DMS53 (cell line): ENCODE data around the gene FBRSL1.

Experiments
- DNase-seq: peaks from one replicate; lab custom pipeline; 2025; lab: John Stamatoyannopoulos, UW

Gene FBRSL1

GRCh38 chr12:132496710-132497109, 6.8 kb downstream of the FBRSL1 start:
- DNase-seq = no peak

GRCh38 chr12:132497514-132498405, 7.8 kb downstream of the FBRSL1 start:
- DNase-seq = no peak

DNA sequence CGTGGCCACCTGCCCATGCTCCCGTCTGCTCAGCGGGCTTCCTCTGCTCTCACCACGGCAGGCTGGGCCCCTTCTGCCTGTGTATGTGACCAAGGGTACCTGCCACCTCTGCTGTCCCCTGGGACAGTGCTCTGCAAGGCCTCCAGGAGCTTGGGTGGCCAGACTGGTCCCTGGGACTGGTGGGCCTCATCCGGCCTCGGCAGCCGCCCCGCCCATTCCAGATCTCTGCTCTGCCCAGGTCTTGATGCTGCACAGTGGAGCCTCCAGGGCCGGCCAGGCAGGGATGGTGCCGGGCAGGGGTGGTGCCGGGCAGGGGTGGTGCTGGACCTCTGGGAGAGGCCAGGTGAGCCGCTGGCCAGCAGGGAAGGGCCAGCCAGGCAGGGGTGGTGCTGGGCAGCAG, 9.0 kb downstream of the FBRSL1 start:
- DNase-seq = no peak

GRCh38 chr12:132500142-132500855, 10.3 kb downstream of the FBRSL1 start:
- no peak for DNase-seq

DNA sequence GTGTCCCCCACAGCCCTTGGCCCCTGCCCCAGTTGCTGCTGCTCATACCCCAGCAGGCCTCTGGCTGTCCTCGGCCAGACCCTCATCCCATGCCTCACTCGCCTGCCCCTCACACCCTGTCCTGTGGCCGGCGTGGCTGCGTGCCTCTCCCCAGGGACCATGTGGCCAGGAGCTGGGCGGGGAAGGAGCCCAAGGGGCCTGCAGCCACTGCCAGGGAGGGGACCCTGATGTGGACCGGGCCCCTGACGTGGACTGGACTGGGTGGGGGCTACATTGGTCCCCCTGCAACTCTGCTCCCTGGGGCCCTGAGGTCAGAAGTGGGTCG, 10.9 kb downstream of the FBRSL1 start:
- DNase-seq = no peak

DNA sequence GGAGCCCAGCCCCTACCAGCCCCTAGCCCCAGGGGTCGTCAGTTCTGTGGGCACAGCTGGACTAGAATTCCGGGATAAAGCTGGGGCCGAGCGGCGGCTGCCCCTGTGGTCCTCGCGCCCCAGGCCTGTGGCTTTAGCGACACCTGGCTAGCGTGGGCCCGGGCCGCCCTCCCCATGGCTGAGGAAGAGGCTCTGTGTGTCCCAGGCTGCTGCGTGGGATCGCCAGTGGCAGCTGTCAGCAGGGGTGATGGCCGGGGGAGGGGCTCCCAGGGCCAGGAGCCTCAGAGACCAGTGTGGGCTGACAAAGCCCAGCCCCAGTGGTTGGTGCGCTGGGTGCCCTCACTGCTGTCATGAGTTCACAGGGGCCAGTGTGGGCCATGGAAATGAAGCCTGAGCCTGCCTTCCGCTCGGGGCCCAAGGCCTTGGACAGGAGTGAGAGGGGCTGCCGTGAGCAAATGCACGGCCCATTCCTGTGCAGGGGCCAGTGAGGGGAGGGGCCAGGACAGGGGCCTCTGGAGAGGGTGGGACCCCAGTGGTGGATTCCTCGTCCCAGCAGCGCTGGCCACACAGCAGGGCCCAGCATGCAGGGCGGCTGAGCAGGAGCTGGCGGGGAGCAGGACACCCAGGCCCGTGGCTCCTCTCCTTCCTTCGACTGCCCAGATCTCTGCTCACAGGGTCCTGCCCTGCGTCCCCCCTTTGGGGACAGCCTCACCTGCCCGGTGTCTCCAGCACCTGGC, 11.4 kb downstream of the FBRSL1 start:
- DNase-seq = no peak

DNA sequence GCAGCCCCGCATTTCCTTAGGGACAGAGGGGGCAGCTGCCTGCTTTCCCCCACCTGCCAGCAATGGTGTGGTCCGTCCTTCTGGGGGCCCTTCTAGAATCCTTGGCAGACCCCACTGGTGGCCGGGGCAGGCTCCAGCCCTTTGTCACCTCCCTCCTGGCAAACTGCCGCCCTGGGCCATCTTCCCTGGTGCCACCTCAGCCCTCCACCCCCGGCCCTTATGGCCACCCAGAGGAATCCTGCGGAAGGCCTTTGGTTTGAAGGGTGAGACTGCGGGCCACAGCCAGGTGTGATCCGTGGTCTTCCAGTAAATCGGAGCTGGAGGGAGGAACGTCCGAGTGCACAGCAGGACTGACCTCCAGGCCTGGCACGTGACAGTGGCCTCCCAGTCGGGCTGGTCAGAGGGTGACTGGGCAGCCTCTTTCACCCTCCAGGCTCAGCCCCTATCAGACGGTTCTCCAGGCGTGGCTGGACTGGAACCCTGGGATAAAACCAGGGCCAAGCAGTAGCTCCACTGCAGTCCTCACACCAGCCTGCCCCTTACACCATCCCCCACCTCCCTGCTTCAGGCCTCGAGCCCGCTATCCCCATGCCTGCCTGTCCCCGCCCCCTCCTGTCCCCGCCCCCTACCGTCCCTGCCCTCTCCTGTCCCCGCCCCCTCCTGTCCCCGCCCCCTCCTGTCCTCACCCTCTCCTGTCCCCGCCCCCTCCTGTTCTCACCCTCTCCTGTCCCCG, 12.4 kb downstream of the FBRSL1 start:
- DNase-seq = no peak

- no peak for DNase-seq
These were observed 12.9 kb downstream of the FBRSL1 start for GRCh38 chr12:132502882-132503193.

- no peak for DNase-seq
These were observed 13.8 kb downstream of the FBRSL1 start for GRCh38 chr12:132503618-132504204.

DNA sequence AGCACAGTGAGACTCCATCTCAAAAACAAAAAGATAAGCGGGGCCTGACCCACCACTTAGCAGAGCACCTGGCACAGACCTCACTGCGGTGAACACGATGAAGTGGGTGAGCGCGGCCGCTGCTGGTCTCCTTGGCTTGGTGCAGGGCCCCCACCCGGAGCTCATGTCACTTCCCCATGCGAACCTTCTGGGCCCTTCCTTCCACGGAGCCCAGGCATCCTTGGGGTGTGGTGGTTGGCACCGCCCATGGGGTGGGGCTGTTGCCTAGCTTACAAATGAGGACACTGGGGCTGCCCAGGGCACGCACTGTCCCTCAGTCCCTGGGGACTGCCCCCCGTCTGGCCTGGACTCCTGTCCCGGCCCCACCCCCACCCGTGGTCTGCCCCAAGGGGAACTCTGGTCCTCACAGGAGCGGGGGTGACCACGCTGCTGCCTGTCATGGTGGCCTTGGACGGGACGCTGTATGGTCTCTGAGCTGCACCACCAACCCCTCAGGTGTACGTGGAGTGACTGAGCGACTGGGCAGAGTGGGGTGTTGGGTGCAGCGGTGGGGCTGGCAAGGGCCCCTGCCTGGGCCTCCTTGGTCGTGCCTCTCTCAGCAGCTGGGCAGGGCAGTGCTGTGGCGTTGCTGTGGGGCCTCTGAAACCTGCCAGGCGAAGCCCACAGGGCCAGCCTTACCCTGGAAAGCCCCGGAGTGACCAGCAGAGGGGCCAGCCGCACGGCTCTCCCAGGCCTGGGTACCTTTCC, 15.3 kb downstream of the FBRSL1 start:
- no peak for DNase-seq

DNA sequence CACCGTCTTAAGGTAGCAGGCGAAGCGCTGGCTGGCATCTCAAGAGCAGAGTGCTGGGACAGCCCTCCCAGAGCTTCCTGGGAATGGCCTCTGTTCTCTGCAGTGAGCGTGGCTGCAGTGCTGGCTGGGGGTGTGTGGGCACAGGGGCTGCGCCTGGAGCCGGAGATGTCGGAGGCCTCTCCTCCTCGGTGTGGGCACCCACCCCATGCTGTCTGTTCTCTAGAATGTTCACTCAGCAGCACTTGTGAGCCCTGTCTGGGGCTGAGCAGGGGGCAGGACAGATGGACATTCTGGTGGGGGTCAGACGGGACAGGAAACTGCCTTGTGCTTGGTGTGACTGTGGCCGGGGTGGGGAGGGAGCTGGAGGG, 15.9 kb downstream of the FBRSL1 start:
- DNase-seq = no peak

GRCh38 chr12:132506328-132507160, 16.6 kb downstream of the FBRSL1 start:
- DNase-seq = no peak

- DNase-seq = no peak
These were observed 17.2 kb downstream of the FBRSL1 start for GRCh38 chr12:132507161-132507538.

DNA sequence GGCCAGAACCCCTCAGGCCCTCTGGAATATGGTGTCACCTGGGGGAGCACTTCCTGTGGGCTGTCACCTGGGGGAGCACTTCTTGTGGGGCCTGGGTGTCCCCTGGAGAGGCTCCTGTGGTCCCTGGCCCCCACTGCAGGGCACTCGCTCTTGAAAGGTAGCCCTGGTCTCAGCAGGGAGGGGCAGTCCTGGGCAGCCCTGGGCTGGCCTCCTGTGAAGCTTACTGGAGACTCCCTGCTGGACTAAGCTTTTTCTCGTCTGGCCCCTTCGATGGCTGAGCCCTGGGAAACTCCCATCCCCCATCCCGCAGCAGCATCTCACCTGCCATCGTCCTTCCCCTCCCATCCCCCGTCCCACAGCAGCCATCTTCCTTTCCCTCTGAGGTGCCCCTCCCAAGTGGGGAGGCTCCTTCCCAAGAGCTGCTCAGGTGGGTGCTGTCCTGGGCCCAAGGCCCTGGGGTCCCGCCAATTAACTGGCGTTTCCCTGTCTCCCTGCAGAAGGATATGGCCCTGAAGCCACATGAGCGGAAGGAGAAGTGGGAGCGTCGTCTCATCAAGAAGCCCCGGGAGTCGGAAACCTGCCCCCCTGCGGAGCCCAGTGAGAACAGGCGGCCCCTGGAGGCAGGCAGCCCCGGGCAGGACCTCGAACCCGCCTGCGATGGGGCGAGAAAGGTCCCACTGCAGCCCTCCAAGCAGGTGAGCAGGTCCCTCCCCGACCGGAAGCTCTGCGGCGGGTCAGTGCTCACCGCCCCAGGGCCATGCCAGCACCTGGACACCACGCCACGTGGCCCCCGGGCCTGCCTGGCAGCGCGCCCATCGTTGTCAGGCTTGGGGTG, 17.9 kb downstream of the FBRSL1 start:
- DNase-seq = no peak

DNA sequence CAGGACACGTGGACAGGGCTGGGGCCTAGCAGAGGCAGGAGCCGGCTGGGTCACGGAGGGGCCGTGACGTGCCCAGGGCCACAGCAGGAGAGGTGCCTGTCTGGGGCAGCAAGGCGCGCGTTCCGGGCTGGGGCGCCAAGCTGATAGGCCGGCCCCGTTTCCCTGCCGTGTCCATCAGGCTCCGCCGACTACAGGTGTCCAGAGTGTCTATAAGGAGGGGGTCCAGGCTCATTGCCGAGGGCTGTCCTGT, 18.5 kb downstream of the FBRSL1 start:
- DNase-seq = no peak

GRCh38 chr12:132508860-132509732, 19.1 kb downstream of the FBRSL1 start:
- DNase-seq = peak; percentile 16

- DNase-seq = no peak
These were observed 20.3 kb downstream of the FBRSL1 start for GRCh38 chr12:132510111-132510724.

DNA sequence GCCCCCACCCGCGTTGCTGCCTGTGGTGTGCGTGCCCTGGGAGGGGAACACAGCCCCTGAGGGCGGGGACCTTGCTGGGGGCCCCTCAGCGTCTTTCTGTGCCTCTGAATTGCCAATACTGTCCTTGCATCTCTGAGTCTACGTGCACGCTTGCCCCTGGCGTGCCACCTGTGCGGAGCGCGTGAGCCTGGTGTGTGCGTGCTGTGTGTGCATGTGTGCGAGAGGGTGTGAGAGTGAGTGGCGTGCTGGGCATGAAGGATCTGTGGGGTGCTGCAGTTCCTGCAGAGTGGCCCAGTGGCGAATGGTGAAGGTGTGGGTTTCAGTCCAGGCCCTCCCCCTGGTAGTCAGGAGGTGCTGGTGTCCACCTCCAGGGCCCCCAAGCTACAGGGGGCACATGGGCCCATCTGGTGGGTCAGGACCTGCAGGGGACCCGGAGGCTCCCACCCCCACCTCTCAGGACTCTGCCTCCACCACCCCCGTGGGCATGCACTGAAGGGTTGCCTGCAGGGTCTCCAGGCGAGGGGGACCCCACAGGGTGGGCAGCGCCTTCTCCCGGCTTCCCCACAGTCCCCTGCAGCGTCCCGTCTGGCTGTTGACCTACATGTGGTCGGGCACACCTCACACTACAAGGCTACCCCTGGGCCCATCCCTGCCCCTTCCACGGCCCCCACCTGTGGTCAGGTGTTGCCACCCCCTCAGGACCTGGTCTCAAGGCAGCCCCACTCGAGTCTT, 21.0 kb downstream of the FBRSL1 start:
- no peak for DNase-seq
